Measurements from ENCODE around the gene GPR78.

Gene GPR78

GRCh38 chr4:8583655-8584025 is 3.4 kb downstream of the GPR78 start:
- TF ChIP-seq CTCF (IDR thresholded peaks at IDR 0.05; ENCODE audit: low read depth, low read length) = no peak
- TF ChIP-seq EZH2phosphoT487 (IDR thresholded peaks at IDR 0.05; ENCODE audit: low read depth) = no peak
- Histone ChIP-seq H4K20me1 (ENCODE audit: insufficient read depth, low read length) (no peaks in the 10 kb centered on the region), H3K4me2 (ENCODE audit: low read length) (no peak overlapping the region), H3K27me3 (ENCODE audit: low read depth, low read length) (no peaks in the 10 kb centered on the region; the same call in 1 of the 2 replicates), H3K27ac (ENCODE audit: low read length) (no peak overlapping the region), H3K36me3 (replicated peaks; ENCODE audit: low read depth, low read length) (no peaks in the 10 kb centered on the region), H3K4me3 (ENCODE audit: low read length) (no peak overlapping the region), H3K9ac (ENCODE audit: low read length) (no peak overlapping the region), H3K9me3 (ENCODE audit: insufficient read depth, low read length) (no peaks in the 10 kb centered on the region), H3K79me2 (ENCODE audit: low read length) (no peaks in the 10 kb centered on the region), H3K4me1 (ENCODE audit: low read length) (no peaks in the 10 kb centered on the region), H2AFZ (ENCODE audit: low read depth, low read length) (no peak overlapping the region)

- H3K79me2 ChIP-seq (ENCODE audit: low read length) = no peaks in the 10 kb centered on the region
- H3K27me3 ChIP-seq (ENCODE audit: low read depth, low read length) = no peaks in the 10 kb centered on the region; the same call in 1 of the 2 replicates
- no peak overlapping the region for H3K27ac ChIP-seq (ENCODE audit: low read length)
- H4K20me1 ChIP-seq (ENCODE audit: insufficient read depth, low read length) = no peaks in the 10 kb centered on the region
- no peak overlapping the region for H3K4me3 ChIP-seq (ENCODE audit: low read length)
- TF ChIP-seq CTCF (IDR thresholded peaks at IDR 0.05; ENCODE audit: low read depth, low read length) = no peak
- H3K4me2 ChIP-seq (ENCODE audit: low read length) = no peak overlapping the region
- no peaks in the 10 kb centered on the region for H3K4me1 ChIP-seq (ENCODE audit: low read length)
- no peaks in the 10 kb centered on the region for H3K36me3 ChIP-seq (replicated peaks; ENCODE audit: low read depth, low read length)
- H3K9ac ChIP-seq (ENCODE audit: low read length) = no peak overlapping the region
- H2AFZ ChIP-seq (ENCODE audit: low read depth, low read length) = no peak overlapping the region
- no peaks in the 10 kb centered on the region for H3K9me3 ChIP-seq (ENCODE audit: insufficient read depth, low read length)
These were observed 5.0 kb downstream of the GPR78 start for GRCh38 chr4:8585186-8585585.

GRCh38 chr4:8585721-8586212 is 5.6 kb downstream of the GPR78 start:
- no peaks in the 10 kb centered on the region for H3K79me2 ChIP-seq (ENCODE audit: low read length)
- H3K9ac ChIP-seq (ENCODE audit: low read length) = no peak overlapping the region
- H3K9me3 ChIP-seq (ENCODE audit: insufficient read depth, low read length) = no peaks in the 10 kb centered on the region
- TF ChIP-seq CTCF (IDR thresholded peaks at IDR 0.05; ENCODE audit: low read depth, low read length) (no peak), EZH2phosphoT487 (IDR thresholded peaks at IDR 0.05; ENCODE audit: low read depth) (no peak)
- no peaks in the 10 kb centered on the region; the same call in 1 of the 2 replicates for H3K27me3 ChIP-seq (ENCODE audit: low read depth, low read length)
- H3K27ac ChIP-seq (ENCODE audit: low read length) = no peak overlapping the region
- no peak overlapping the region for H3K4me2 ChIP-seq (ENCODE audit: low read length)
- H2AFZ ChIP-seq (ENCODE audit: low read depth, low read length) = no peak overlapping the region
- no peak overlapping the region for H3K4me3 ChIP-seq (ENCODE audit: low read length)
- no peaks in the 10 kb centered on the region for H3K36me3 ChIP-seq (replicated peaks; ENCODE audit: low read depth, low read length)
- H4K20me1 ChIP-seq (ENCODE audit: insufficient read depth, low read length) = no peaks in the 10 kb centered on the region
- H3K4me1 ChIP-seq (ENCODE audit: low read length) = no peaks in the 10 kb centered on the region

GRCh38 chr4:8586246-8586645 is 6.1 kb downstream of the GPR78 start:
- Histone ChIP-seq H3K9ac (ENCODE audit: low read length) (no peak overlapping the region), H4K20me1 (ENCODE audit: insufficient read depth, low read length) (no peaks in the 10 kb centered on the region), H3K9me3 (ENCODE audit: insufficient read depth, low read length) (no peaks in the 10 kb centered on the region), H3K4me3 (ENCODE audit: low read length) (no peak overlapping the region), H3K27me3 (ENCODE audit: low read depth, low read length) (no peaks in the 10 kb centered on the region; the same call in 1 of the 2 replicates), H2AFZ (ENCODE audit: low read depth, low read length) (no peak overlapping the region), H3K4me1 (ENCODE audit: low read length) (no peaks in the 10 kb centered on the region), H3K27ac (ENCODE audit: low read length) (no peak overlapping the region), H3K4me2 (ENCODE audit: low read length) (no peak overlapping the region), H3K79me2 (ENCODE audit: low read length) (no peaks in the 10 kb centered on the region), H3K36me3 (replicated peaks; ENCODE audit: low read depth, low read length) (no peaks in the 10 kb centered on the region)
- TF ChIP-seq EZH2phosphoT487 (IDR thresholded peaks at IDR 0.05; ENCODE audit: low read depth) = no peak
- no peak for TF ChIP-seq CTCF (IDR thresholded peaks at IDR 0.05; ENCODE audit: low read depth, low read length)
